Heart left ventricle (tissue), 13 donors: ENCODE results near the gene SLIT3.

Experiments
- POLR2A ChIP-seq, 2 donors: fragments of 450-650 bp; IDR thresholded peaks; one replicate each; pipeline ENCODE4 v1.6.1; 2017; ENCODE audit warnings: antibody characterized with exemption in 2 of 2, mild to moderate bottlenecking in 2 of 2, moderate library complexity in 2 of 2
- TF ChIP-seq, protein P1 (sequence below), 12 donors: fragments of 200-600 bp; sonication (generic) in 4 of 12; IDR thresholded peaks; one replicate each; pipeline versions ENCODE4 v1.5.0 to v1.8.0; 2018 to 2022; ENCODE audit warnings: antibody characterized with exemption in 12 of 12, mild to moderate bottlenecking in 5 of 12
- donor health status: ischemic (EF 13 %, LVEDD 7.1; RV severe dilation, severe dysfunction).
- donor health status: DM: no; HTN: yes; CAD: no.
- donor health status: DM: no; HTN: no; CAD: no.
- donor health status: ischemic (EF 25% LVEDD 6.9; RV normal size, moderate dysfunction).
- donor health status: ischemic (EF 25% LVEDD 5.7; RV mildly dilated, moderate dysfunction).
- donor health status: ischemic (EF 35%, LVEDD 5.7; RV mildly dilated, moderate dysfunction).
- donor health status: nonischemic (EF 11% LVEDD 7.7; RV severe dilation, severe dysfunction).
- donor health status: DM: yes; HTN: yes; CAD: no.
- donor health status: PGD.
- donor health status: ischemic (EF 29% LVEDD 5.4; RV normal size, mild dysfunction).
- donor health status: nonischemic (EF 23%, LVEDD 6.1; RV moderate dilation, normal function).

DNA sequence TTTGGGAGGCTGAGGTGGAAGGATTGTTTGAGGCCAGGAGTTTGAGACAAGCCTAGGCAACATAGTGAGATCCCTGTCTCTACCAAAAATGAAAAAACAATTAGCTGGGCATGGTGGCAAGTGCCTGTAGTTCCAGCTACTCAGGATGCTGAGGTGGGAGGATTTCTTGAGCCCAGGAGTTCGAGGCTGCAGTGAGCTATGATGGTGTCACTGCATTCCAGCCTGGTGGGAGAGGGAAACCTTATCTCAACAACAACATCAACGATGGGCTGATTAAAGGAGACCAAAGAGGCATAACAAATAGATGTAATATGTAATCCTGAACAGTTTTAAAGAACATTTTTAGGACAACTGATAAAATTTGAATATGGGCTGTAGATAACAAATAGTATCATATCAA lies 687.5 kb downstream of the SLIT3 start:
- no peak for TF ChIP-seq POLR2A (IDR thresholded peaks at IDR 0.05)
- TF ChIP-seq, protein P1, sequence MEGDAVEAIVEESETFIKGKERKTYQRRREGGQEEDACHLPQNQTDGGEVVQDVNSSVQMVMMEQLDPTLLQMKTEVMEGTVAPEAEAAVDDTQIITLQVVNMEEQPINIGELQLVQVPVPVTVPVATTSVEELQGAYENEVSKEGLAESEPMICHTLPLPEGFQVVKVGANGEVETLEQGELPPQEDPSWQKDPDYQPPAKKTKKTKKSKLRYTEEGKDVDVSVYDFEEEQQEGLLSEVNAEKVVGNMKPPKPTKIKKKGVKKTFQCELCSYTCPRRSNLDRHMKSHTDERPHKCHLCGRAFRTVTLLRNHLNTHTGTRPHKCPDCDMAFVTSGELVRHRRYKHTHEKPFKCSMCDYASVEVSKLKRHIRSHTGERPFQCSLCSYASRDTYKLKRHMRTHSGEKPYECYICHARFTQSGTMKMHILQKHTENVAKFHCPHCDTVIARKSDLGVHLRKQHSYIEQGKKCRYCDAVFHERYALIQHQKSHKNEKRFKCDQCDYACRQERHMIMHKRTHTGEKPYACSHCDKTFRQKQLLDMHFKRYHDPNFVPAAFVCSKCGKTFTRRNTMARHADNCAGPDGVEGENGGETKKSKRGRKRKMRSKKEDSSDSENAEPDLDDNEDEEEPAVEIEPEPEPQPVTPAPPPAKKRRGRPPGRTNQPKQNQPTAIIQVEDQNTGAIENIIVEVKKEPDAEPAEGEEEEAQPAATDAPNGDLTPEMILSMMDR (IDR thresholded peaks at IDR 0.05) = no peak
